ENCODE measurements around the gene PEX14.

DNA sequence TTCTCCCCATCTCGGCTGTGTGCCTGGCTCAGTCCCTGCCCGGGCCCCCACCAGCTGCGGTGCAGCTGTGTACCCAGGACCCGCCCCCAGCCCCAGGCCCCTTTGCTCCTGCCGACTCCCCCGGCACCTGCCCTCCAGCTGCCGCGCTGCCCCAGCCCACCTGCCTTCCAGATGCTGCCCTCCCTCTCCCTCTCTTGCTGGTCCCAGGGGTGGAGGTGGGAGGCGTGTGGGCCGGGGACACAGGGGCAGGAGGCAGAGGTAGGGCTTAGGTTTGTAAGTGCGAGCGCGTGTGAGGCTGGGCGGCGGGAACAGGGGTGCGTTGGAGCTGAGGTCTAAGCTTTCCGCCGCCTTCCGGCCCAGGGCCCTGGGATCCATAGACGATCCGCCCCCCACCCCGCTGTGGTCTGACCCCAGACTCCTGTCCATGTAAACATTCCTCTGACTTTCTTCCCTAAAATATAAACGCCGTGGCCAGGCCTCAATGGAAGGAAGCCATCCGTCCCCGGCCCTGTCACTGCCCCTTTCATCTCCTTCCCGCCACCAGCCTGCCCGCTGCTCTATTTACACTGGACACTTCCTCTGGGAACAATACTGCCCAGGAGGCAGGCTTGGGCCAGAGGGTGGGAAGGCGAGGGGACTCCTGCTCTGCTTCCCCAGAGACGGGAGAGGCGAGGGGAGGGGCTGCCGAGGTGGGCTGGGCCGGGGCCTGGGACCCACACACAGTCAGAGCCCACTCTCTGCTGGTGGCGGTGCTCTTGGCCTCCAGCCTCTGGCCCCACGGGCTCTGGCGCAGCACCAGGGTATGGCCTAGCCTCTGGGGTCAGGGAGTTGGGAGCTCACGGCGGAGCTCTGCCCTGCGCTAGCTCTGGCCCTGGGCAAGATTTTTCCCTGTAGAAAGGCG lies 193.4 kb downstream of the PEX14 start:
- TF ChIP-seq ZFP3 (CRISPR knock-in tag; IDR thresholded peaks at IDR 0.05) = no peak
- no peak for TF ChIP-seq ZNF70 (CRISPR knock-in tag; IDR thresholded peaks at IDR 0.05)

Data from SK-N-SH treated with all-trans-retinoic acid at 6 μM for 48 hours (cell line).